Loucy (cell line): ENCODE data around the gene GMPR2.

Experiments
- H2AFZ ChIP-seq: fragments of 200-600 bp; sonication (generic); 2 replicates; pipeline ENCODE4 v1.6.0; 2016; ENCODE audit warnings: antibody characterized with exemption, mild to moderate bottlenecking, low read length, moderate library complexity
- H3F3A ChIP-seq: fragments of 200-600 bp; 2 replicates; pipeline ENCODE4 v1.6.0; 2016; ENCODE audit warnings: antibody characterized with exemption, low read depth, mild to moderate bottlenecking
- H3K27me3 ChIP-seq: fragments of 200-600 bp; sonication (generic); 2 replicates; pipeline ENCODE4 v1.6.1; 2014; ENCODE audit warnings: low read length, mild to moderate bottlenecking; ENCODE audit not compliant: insufficient read depth, poor library complexity, severe bottlenecking
- H3K36me3 ChIP-seq: fragments of 200-600 bp; sonication (generic); 2 replicates; pipeline ENCODE4 v1.6.1; 2016; ENCODE audit warnings: low read length; ENCODE audit not compliant: insufficient read depth
- H3K4me1 ChIP-seq: fragments of 200-600 bp; sonication (generic); 2 replicates; pipeline ENCODE4 v1.5.1; 2014; ENCODE audit warnings: low read length, mild to moderate bottlenecking; ENCODE audit not compliant: insufficient read depth, poor library complexity, severe bottlenecking
- H3K4me2 ChIP-seq: fragments of 200-600 bp; sonication (generic); 2 replicates; pipeline ENCODE4 v1.6.0; 2014; ENCODE audit warnings: antibody characterized with exemption, low read length, low read depth, mild to moderate bottlenecking; ENCODE audit not compliant: poor library complexity, severe bottlenecking
- H3K4me3 ChIP-seq: fragments of 200-600 bp; sonication (generic); 2 replicates; pipeline ENCODE4 v1.5.1; 2014; ENCODE audit warnings: low read length, mild to moderate bottlenecking, mixed read lengths; ENCODE audit not compliant: poor library complexity, severe bottlenecking
- H3K79me2 ChIP-seq: fragments of 200-600 bp; sonication (generic); 2 replicates; pipeline ENCODE4 v1.6.1; 2014; ENCODE audit warnings: low read length; ENCODE audit not compliant: insufficient read depth
- H3K9ac ChIP-seq: fragments of 200-600 bp; sonication (generic); 2 replicates; pipeline ENCODE4 v1.6.0; 2014; ENCODE audit warnings: mild to moderate bottlenecking, low read depth, low read length, moderate library complexity; ENCODE audit not compliant: poor library complexity, severe bottlenecking
- H3K9me2 ChIP-seq: fragments of 200-600 bp; sonication (generic); replicated peaks from 2 replicates; pipeline ENCODE4 v1.6.1; 2016; ENCODE audit warnings: low read depth, low read length, mixed read lengths
- H3K9me3 ChIP-seq: fragments of 200-600 bp; sonication (generic); 2 replicates; pipeline ENCODE4 v1.6.1; 2014; ENCODE audit warnings: mild to moderate bottlenecking, antibody characterized with exemption, low read length, low read depth; ENCODE audit not compliant: insufficient read depth
- H4K20me1 ChIP-seq: fragments of 200-600 bp; sonication (generic); 2 replicates; pipeline ENCODE4 v1.6.0; 2014; ENCODE audit warnings: antibody characterized with exemption, low read length, mild to moderate bottlenecking; ENCODE audit not compliant: insufficient read depth, poor library complexity, severe bottlenecking
- CTCF ChIP-seq: fragments of 200-600 bp; sonication (generic); conservative IDR thresholded peaks from 2 replicates; pipeline ENCODE4 v1.5.1; 2014; ENCODE audit warnings: mild to moderate bottlenecking, antibody characterized with exemption, low read length
- EZH2phosphoT487 ChIP-seq: fragments of 200-600 bp; IDR thresholded peaks from 2 replicates; pipeline ENCODE4 v1.6.1; 2018; ENCODE audit warnings: antibody characterized with exemption, mild to moderate bottlenecking, moderate library complexity, borderline replicate concordance

Gene GMPR2

GRCh38 chr14:24252289-24253124, 19.8 kb downstream of the GMPR2 start:
- no peaks in the 10 kb centered on the region for H4K20me1 ChIP-seq
- no peaks in the 10 kb centered on the region for H3K9me3 ChIP-seq
- H3K4me2 ChIP-seq: no peak overlapping the region
- H3K9ac ChIP-seq: no peak overlapping the region
- no peak for TF ChIP-seq CTCF
- TF ChIP-seq EZH2phosphoT487: no peak
- no peaks in the 10 kb centered on the region for H3K79me2 ChIP-seq
- no peak overlapping the region for H2AFZ ChIP-seq
- H3K9me2 ChIP-seq: no peaks in the 10 kb centered on the region
- H3K4me1 ChIP-seq: no peaks in the 10 kb centered on the region
- H3K4me3 ChIP-seq: no peak overlapping the region
- H3K36me3 ChIP-seq: no peaks in the 10 kb centered on the region
- H3F3A ChIP-seq: no peaks in the 10 kb centered on the region
- no peaks in the 10 kb centered on the region for H3K27me3 ChIP-seq

GRCh38 chr14:24253936-24254335, 21.2 kb downstream of the GMPR2 start:
- no peaks in the 10 kb centered on the region for H3K27me3 ChIP-seq
- H3K9me2 ChIP-seq: no peaks in the 10 kb centered on the region
- H3K4me2 ChIP-seq: no peak overlapping the region
- H2AFZ ChIP-seq: no peak overlapping the region
- H3F3A ChIP-seq: no peaks in the 10 kb centered on the region
- no peaks in the 10 kb centered on the region for H3K9me3 ChIP-seq
- H3K4me1 ChIP-seq: no peaks in the 10 kb centered on the region
- no peaks in the 10 kb centered on the region for H3K79me2 ChIP-seq
- H4K20me1 ChIP-seq: no peaks in the 10 kb centered on the region
- no peak overlapping the region for H3K4me3 ChIP-seq
- no peak overlapping the region for H3K9ac ChIP-seq
- TF ChIP-seq EZH2phosphoT487 (no peak), CTCF (no peak)
- no peaks in the 10 kb centered on the region for H3K36me3 ChIP-seq

- H2AFZ ChIP-seq: no peak overlapping the region
- no peaks in the 10 kb centered on the region for H4K20me1 ChIP-seq
- no peak overlapping the region for H3K4me3 ChIP-seq
- H3K79me2 ChIP-seq: no peaks in the 10 kb centered on the region
- no peaks in the 10 kb centered on the region for H3F3A ChIP-seq
- TF ChIP-seq CTCF: no peak
- no peak for TF ChIP-seq EZH2phosphoT487
- H3K4me2 ChIP-seq: no peak overlapping the region
- H3K36me3 ChIP-seq: no peaks in the 10 kb centered on the region
- no peak overlapping the region for H3K9ac ChIP-seq
- no peaks in the 10 kb centered on the region for H3K9me2 ChIP-seq
- H3K9me3 ChIP-seq: no peaks in the 10 kb centered on the region
- no peaks in the 10 kb centered on the region for H3K27me3 ChIP-seq
- H3K4me1 ChIP-seq: no peaks in the 10 kb centered on the region
Measured at GRCh38 chr14:24254630-24255392, 22.1 kb downstream of the GMPR2 start.
